ENCODE results near the gene DLGAP1. TPM values are rescaled to one million over a fixed set of nuclear protein-coding genes. Genes with fewer than 3 reads are reported as not detected.
"Not testable (repeated sequence)": the region's sequence is repeated elsewhere in the genome, so short reads cannot be mapped to it uniquely, and the experiment has no call there.

The DLGAP1 gene
- total and polyA plus RNA-seq, 2 of the 8 experiments (the other 6 are each of a cell fraction or from before 2014, with no cell fraction given) = 11.8 to 16.9 TPM

GRCh38 chr18:3581890-3582289 lies 873.2 kb downstream of the DLGAP1 start (continued):
- no peak for TF ChIP-seq SAP30 (IDR thresholded peaks at IDR 0.05; ENCODE audit: insufficient read depth, insufficient replicate concordance, low read length)

GRCh38 chr18:3580523-3581025 lies 874.5 kb downstream of the DLGAP1 start:
- H2BK20ac ChIP-seq (ENCODE audit: low read length); H4K20me1 ChIP-seq (replicated peaks in 1 of 2; ENCODE audit: control insufficient read depth in 1 of 2, insufficient read depth in 2 of 2, low read length in 2 of 2); H2BK12ac ChIP-seq (ENCODE audit: low read depth, low read length); H2BK5ac ChIP-seq (ENCODE audit: low read depth, low read length); H2AK5ac ChIP-seq (ENCODE audit: low read depth, low read length); H4K91ac ChIP-seq (replicated peaks; ENCODE audit: insufficient read length, low read length); H3K27ac ChIP-seq (ENCODE audit: low read depth, low read length); H3K4me1 ChIP-seq (replicated peaks in 1 of 4; ENCODE audit: control insufficient read depth in 3 of 4, insufficient read depth in 4 of 4, low read length in 3 of 4); H4K8ac ChIP-seq (ENCODE audit: extremely low read depth, insufficient read depth, low read length); H2BK120ac ChIP-seq (replicated peaks; ENCODE audit: low read depth, low read length); H3K14ac ChIP-seq (ENCODE audit: insufficient read length); H3K4ac ChIP-seq (replicated peaks; ENCODE audit: insufficient read length, low read depth, low read length); H2AFZ ChIP-seq (ENCODE audit: low read length); H3K4me3 ChIP-seq (ENCODE audit: extremely low read depth in 1 of 4, insufficient read depth in 2 of 4, low read depth in 3 of 4, low read length in 4 of 4); H3K4me2 ChIP-seq (ENCODE audit: insufficient read depth in 1 of 2, low read depth in 2 of 2, low read length in 2 of 2); H3K56ac ChIP-seq (replicated peaks; ENCODE audit: insufficient read length, low read depth, low read length); H3K27me3 ChIP-seq (replicated peaks in 1 of 4; ENCODE audit: control insufficient read depth in 3 of 4, extremely low read depth in 1 of 4, insufficient read depth in 3 of 4, low read length in 3 of 4); FAIRE-seq; H3K9me3 ChIP-seq (ENCODE audit: insufficient read depth in 2 of 2, low read depth in 1 of 2, low read length in 1 of 2); H3K79me1 ChIP-seq (ENCODE audit: low read depth, low read length); H4K5ac ChIP-seq (ENCODE audit: insufficient read length, low read depth, low read length); H2BK15ac ChIP-seq (ENCODE audit: low read length); H3K36me3 ChIP-seq (ENCODE audit: control insufficient read depth in 2 of 4, insufficient read depth in 4 of 4, low read length in 3 of 4); H3K23ac ChIP-seq (ENCODE audit: insufficient read length); POLR2A ChIA-PET (ENCODE audit: partially characterized antibody); H3K9ac ChIP-seq (replicated peaks in 1 of 4; ENCODE audit: extremely low read depth in 1 of 4, low read depth in 3 of 4, low read length in 3 of 4); H3K18ac ChIP-seq (ENCODE audit: extremely low read depth, low read length); H3K23me2 ChIP-seq (ENCODE audit: low read depth, low read length); H3K79me2 ChIP-seq (ENCODE audit: control insufficient read depth in 1 of 2, insufficient read depth in 2 of 2, low read length in 2 of 2): not testable (repeated sequence)
- CTCF ChIA-PET (ENCODE audit: partially characterized antibody) = interaction anchor here (0.9 to 1.4 kb wide), 3 partner anchors 85 to 99 kb away, joined by 4 to 6 read pairs (median 4); no protein-coding TSS in a partner anchor
- WGBS, 2 experiments (ENCODE audit: extremely low coverage in 1 of 2, insufficient coverage in 1 of 2, insufficient read length in 1 of 2, insufficient replicate concordance in 2 of 2, low coverage in 1 of 2, low lambda C conversion rate in 2 of 2, missing lambda C conversion rate in 1 of 2) = 96% methylated on average over 13 of the region's 22 CpGs; no CpG with 5 or more reads in 1 of the 2 experiments
- peak in 1 of 2 experiments; percentile 42 for DNase-seq (ENCODE audit: low read depth in 1 of 2, low spot score in 2 of 2)
